ENCODE measurements around the gene URB1. TPM values are rescaled to one million over a fixed set of nuclear protein-coding genes. Genes with fewer than 3 reads are reported as not detected.

The URB1 gene
- polyA plus RNA-seq, 1 donor (not counting 4 experiments of a cell fraction or from before 2014, with no cell fraction given), result 9.0 TPM

GRCh38 chr21:32306021-32306780 lies 86.6 kb downstream of the URB1 start:
- Histone ChIP-seq H3K4me3 (ENCODE audit: control insufficient read depth in 2 of 3, extremely low read depth in 1 of 3, insufficient read depth in 2 of 3, low read depth in 1 of 3, low read length in 3 of 3) (no peak overlapping the region), H3K79me2 (ENCODE audit: control insufficient read depth, insufficient read depth, low read length) (no peaks in the 10 kb centered on the region), H4K20me1 (ENCODE audit: control insufficient read depth, extremely low read depth, insufficient read depth, low read length) (no peaks in the 10 kb centered on the region), H3K36me3 (ENCODE audit: control insufficient read depth in 2 of 2, extremely low read depth in 1 of 2, insufficient read depth in 2 of 2, low read length in 2 of 2) (peaks cover 9 to 21% of the 10 kb centered on the region in 2 experiments), H2AFZ (ENCODE audit: control insufficient read depth, low read length) (no peak overlapping the region), H3K9me1 (ENCODE audit: control insufficient read depth, extremely low read depth, insufficient read depth, low read length) (no peaks in the 10 kb centered on the region), H3K9me3 (ENCODE audit: control insufficient read depth, low read depth, low read length) (no peaks in the 10 kb centered on the region), H3K27me3 (ENCODE audit: control insufficient read depth, extremely low read depth, insufficient read depth, low read length) (no peaks in the 10 kb centered on the region), H3K4me2 (ENCODE audit: control insufficient read depth, extremely low read depth, insufficient read depth, low read depth, low read length) (no peak overlapping the region), H3K9ac (ENCODE audit: control insufficient read depth, extremely low read depth, insufficient read depth, low read length) (no peak overlapping the region), H3K4me1 (ENCODE audit: control insufficient read depth, extremely low read depth, insufficient read depth, low read length) (no peaks in the 10 kb centered on the region), H3K27ac (ENCODE audit: control insufficient read depth, insufficient read depth, low read length) (no peak overlapping the region)
- no peak for TF ChIP-seq EZH2 (IDR thresholded peaks at IDR 0.05; ENCODE audit: low read length)
- TF ChIP-seq, protein P1, sequence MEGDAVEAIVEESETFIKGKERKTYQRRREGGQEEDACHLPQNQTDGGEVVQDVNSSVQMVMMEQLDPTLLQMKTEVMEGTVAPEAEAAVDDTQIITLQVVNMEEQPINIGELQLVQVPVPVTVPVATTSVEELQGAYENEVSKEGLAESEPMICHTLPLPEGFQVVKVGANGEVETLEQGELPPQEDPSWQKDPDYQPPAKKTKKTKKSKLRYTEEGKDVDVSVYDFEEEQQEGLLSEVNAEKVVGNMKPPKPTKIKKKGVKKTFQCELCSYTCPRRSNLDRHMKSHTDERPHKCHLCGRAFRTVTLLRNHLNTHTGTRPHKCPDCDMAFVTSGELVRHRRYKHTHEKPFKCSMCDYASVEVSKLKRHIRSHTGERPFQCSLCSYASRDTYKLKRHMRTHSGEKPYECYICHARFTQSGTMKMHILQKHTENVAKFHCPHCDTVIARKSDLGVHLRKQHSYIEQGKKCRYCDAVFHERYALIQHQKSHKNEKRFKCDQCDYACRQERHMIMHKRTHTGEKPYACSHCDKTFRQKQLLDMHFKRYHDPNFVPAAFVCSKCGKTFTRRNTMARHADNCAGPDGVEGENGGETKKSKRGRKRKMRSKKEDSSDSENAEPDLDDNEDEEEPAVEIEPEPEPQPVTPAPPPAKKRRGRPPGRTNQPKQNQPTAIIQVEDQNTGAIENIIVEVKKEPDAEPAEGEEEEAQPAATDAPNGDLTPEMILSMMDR (optimal IDR thresholded peaks at IDR 0.05 in 1 of 3, IDR thresholded peaks at IDR 0.05 in 1 of 3, conservative IDR thresholded peaks at IDR 0.05 in 1 of 3; ENCODE audit: extremely low read depth in 1 of 3, insufficient read depth in 2 of 3, low read length in 3 of 3), result peak in 1 of 3 experiments; percentile 1
- dilution Hi-C loops (cut with MboI; ENCODE audit: extremely low pct_ligation_motif_present, low sequenced_read_pairs), result no loop called here
- DNase-seq (ENCODE audit: low read depth, low spot score), result no peak
- FAIRE-seq, result no peak

GRCh38 chr21:32304998-32305397 lies 87.8 kb downstream of the URB1 start:
- dilution Hi-C loops (cut with MboI; ENCODE audit: extremely low pct_ligation_motif_present, low sequenced_read_pairs), result no loop called here

More at GRCh38 chr21:32304998-32305397, 87.8 kb downstream of the URB1 start:
- H4K20me1 ChIP-seq (ENCODE audit: control insufficient read depth, extremely low read depth, insufficient read depth, low read length), result no peaks in the 10 kb centered on the region
- H3K9me1 ChIP-seq (ENCODE audit: control insufficient read depth, extremely low read depth, insufficient read depth, low read length), result no peaks in the 10 kb centered on the region
- H3K4me1 ChIP-seq (ENCODE audit: control insufficient read depth, extremely low read depth, insufficient read depth, low read length), result no peaks in the 10 kb centered on the region
- no peak overlapping the region for H2AFZ ChIP-seq (ENCODE audit: control insufficient read depth, low read length)
- H3K9me3 ChIP-seq (ENCODE audit: control insufficient read depth, low read depth, low read length), result no peaks in the 10 kb centered on the region
- TF ChIP-seq, protein P1 (optimal IDR thresholded peaks at IDR 0.05 in 1 of 3, IDR thresholded peaks at IDR 0.05 in 1 of 3, conservative IDR thresholded peaks at IDR 0.05 in 1 of 3; ENCODE audit: extremely low read depth in 1 of 3, insufficient read depth in 2 of 3, low read length in 3 of 3), result no peak
- no peak for TF ChIP-seq EZH2 (IDR thresholded peaks at IDR 0.05; ENCODE audit: low read length)
- no peaks in the 10 kb centered on the region for H3K79me2 ChIP-seq (ENCODE audit: control insufficient read depth, insufficient read depth, low read length)
- DNase-seq (ENCODE audit: low read depth, low spot score) (no peak), FAIRE-seq (no peak)
- no peak overlapping the region for H3K9ac ChIP-seq (ENCODE audit: control insufficient read depth, extremely low read depth, insufficient read depth, low read length)
- no peaks in the 10 kb centered on the region for H3K27me3 ChIP-seq (ENCODE audit: control insufficient read depth, extremely low read depth, insufficient read depth, low read length)
- no peak overlapping the region for H3K4me2 ChIP-seq (ENCODE audit: control insufficient read depth, extremely low read depth, insufficient read depth, low read depth, low read length)
- H3K27ac ChIP-seq (ENCODE audit: control insufficient read depth, insufficient read depth, low read length), result no peak overlapping the region
- no peak overlapping the region for H3K4me3 ChIP-seq (ENCODE audit: control insufficient read depth in 2 of 3, extremely low read depth in 1 of 3, insufficient read depth in 2 of 3, low read depth in 1 of 3, low read length in 3 of 3)
- H3K36me3 ChIP-seq (ENCODE audit: control insufficient read depth in 2 of 2, extremely low read depth in 1 of 2, insufficient read depth in 2 of 2, low read length in 2 of 2), result peaks cover 11 to 31% of the 10 kb centered on the region in 2 experiments

Measured in keratinocyte (primary cell).